Ovary (tissue), 3 donors: ENCODE results near the gene CDK8.

Experiments
- POLR2A ChIP-seq: fragments of 450-650 bp; IDR thresholded peaks from one replicate; pipeline ENCODE4 v1.6.1; 2017; ENCODE audit warnings: antibody characterized with exemption, mild to moderate bottlenecking, moderate library complexity
- TF ChIP-seq, protein P1 (sequence below), 3 donors: fragments of 450-650 bp in 2 of 3; fragments of 200-600 bp in 1 of 3; IDR thresholded peaks; one replicate each; pipeline versions ENCODE4 v1.5.1 to v1.8.0; 2016 to 2022; ENCODE audit warnings: antibody characterized with exemption in 3 of 3, mild to moderate bottlenecking in 1 of 3
- donor health status: DM: no; HTN: no; CAD: no.

DNA sequence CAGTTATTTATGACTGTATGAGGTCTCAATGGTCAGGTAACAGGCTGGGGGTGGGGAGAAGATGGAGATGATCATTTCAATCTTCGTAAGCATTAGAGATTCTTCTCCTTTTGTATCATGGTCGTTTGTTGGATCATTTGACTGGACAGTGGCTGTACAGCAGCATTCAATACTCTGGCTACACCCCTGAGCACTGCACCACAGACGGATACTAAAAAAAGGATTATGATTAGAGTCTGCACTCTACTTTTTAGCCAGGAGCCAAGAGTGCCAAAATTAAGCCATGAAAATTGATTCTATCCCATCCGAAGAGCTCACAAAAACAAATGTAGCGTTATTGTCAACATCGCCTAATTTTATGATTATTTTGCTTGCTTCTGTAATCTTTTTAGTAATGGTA lies 41.9 kb downstream of the CDK8 start:
- TF ChIP-seq, protein P1, sequence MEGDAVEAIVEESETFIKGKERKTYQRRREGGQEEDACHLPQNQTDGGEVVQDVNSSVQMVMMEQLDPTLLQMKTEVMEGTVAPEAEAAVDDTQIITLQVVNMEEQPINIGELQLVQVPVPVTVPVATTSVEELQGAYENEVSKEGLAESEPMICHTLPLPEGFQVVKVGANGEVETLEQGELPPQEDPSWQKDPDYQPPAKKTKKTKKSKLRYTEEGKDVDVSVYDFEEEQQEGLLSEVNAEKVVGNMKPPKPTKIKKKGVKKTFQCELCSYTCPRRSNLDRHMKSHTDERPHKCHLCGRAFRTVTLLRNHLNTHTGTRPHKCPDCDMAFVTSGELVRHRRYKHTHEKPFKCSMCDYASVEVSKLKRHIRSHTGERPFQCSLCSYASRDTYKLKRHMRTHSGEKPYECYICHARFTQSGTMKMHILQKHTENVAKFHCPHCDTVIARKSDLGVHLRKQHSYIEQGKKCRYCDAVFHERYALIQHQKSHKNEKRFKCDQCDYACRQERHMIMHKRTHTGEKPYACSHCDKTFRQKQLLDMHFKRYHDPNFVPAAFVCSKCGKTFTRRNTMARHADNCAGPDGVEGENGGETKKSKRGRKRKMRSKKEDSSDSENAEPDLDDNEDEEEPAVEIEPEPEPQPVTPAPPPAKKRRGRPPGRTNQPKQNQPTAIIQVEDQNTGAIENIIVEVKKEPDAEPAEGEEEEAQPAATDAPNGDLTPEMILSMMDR (IDR thresholded peaks at IDR 0.05), result no peak
- no peak for TF ChIP-seq POLR2A
